MM.1S (cell line): ENCODE results near the gene OR51V1.

Source experiments
- DNase-seq: peaks from one replicate; pipeline ENCODE4 v3.0.0-alpha.2; 2015
- H2AFZ ChIP-seq: fragments of 300-600 bp; sonication (generic); 2 replicates; pipeline ENCODE4 v1.6.0; 2016; ENCODE audit warnings: antibody characterized with exemption, low read length
- H3F3A ChIP-seq: fragments of 300-600 bp; sonication (generic); 2 replicates; pipeline ENCODE4 v1.6.1; 2016; ENCODE audit warnings: mild to moderate bottlenecking, antibody characterized with exemption, low read length, moderate library complexity, mixed read lengths; ENCODE audit not compliant: insufficient read depth
- H3K27ac ChIP-seq: fragments of 300-600 bp; sonication (generic); 2 replicates; pipeline ENCODE4 v1.5.1; 2016; ENCODE audit warnings: mild to moderate bottlenecking, low read length
- H3K27me3 ChIP-seq: fragments of 300-600 bp; sonication (generic); replicated peaks from 2 replicates; pipeline ENCODE4 v1.6.0; 2016; ENCODE audit warnings: low read length; ENCODE audit not compliant: insufficient read depth
- H3K36me3 ChIP-seq: fragments of 300-600 bp; sonication (generic); replicated peaks from 2 replicates; pipeline ENCODE4 v1.6.1; 2016; ENCODE audit warnings: mild to moderate bottlenecking, low read length, mixed read lengths; ENCODE audit not compliant: insufficient read depth
- H3K4me1 ChIP-seq: fragments of 300-600 bp; sonication (generic); 2 replicates; pipeline ENCODE4 v1.6.1; 2016; ENCODE audit warnings: low read length, mixed read lengths
- H3K4me2 ChIP-seq: fragments of 300-600 bp; sonication (generic); 2 replicates; pipeline ENCODE4 v1.6.0; 2016; ENCODE audit warnings: low read depth, low read length
- H3K4me3 ChIP-seq: fragments of 300-600 bp; sonication (generic); 2 replicates; pipeline ENCODE4 v1.5.1; 2016; ENCODE audit warnings: low read length, mixed read lengths
- H3K79me2 ChIP-seq: fragments of 300-600 bp; sonication (generic); 2 replicates; pipeline ENCODE4 v1.6.1; 2016; ENCODE audit warnings: mixed run types, low read length, mixed read lengths
- H3K9ac ChIP-seq: fragments of 300-600 bp; sonication (generic); 2 replicates; pipeline ENCODE4 v1.6.1; 2016; ENCODE audit warnings: low read length, mixed read lengths
- H3K9me2 ChIP-seq: fragments of 300-600 bp; sonication (generic); replicated peaks from 2 replicates; pipeline ENCODE4 v1.6.1; 2016; ENCODE audit warnings: mild to moderate bottlenecking, low read length, mixed read lengths; ENCODE audit not compliant: insufficient read depth
- H3K9me3 ChIP-seq: fragments of 300-600 bp; sonication (generic); replicated peaks from 2 replicates; pipeline ENCODE4 v1.6.1; 2016; ENCODE audit warnings: mild to moderate bottlenecking, low read length, mixed read lengths; ENCODE audit not compliant: insufficient read depth
- H4K20me1 ChIP-seq: fragments of 300-600 bp; sonication (generic); 2 replicates; pipeline ENCODE4 v1.6.1; 2016; ENCODE audit warnings: mild to moderate bottlenecking, low read length, moderate library complexity, mixed read lengths; ENCODE audit not compliant: insufficient read depth
- EZH2 ChIP-seq: fragments of 300-600 bp; sonication (generic); optimal IDR thresholded peaks from 2 replicates; pipeline ENCODE3; 2017; ENCODE audit warnings: low read depth, mild to moderate bottlenecking, antibody characterized with exemption, low read length, mixed read lengths
- EZH2phosphoT487 ChIP-seq: fragments of 300-600 bp; sonication (generic); IDR thresholded peaks from 2 replicates; pipeline ENCODE4 v1.6.1; 2018; ENCODE audit warnings: antibody characterized with exemption, low read length
- TF ChIP-seq, protein P1 (sequence below): fragments of 300-600 bp; sonication (generic); IDR thresholded peaks from 2 replicates; pipeline ENCODE4 v1.5.1; 2016; ENCODE audit warnings: antibody characterized with exemption, low read length, mixed read lengths

Gene OR51V1

DNA sequence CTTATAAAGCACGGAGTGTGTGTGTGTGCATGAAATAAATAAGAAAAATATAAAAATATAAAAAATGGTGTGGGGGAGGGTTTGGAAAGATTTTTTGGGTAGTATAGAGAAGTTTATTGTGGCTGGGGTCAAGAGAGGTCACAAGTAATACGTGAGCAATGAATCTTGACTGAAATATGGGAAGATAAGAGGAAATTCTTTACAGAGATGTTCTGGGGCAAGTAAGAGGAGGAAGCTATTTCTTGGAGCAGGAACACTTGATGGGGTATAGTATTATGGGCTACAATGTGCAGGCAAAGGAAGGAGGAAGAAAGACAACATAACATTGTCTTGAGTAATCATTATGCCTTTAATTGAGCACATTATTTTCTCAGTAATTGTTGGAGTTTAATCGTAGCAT is 31.7 kb upstream of the OR51V1 start:
- Histone ChIP-seq H3K27ac (no peak overlapping the region), H3K4me1 (peaks cover 60% of the 10 kb centered on the region), H3K36me3 (no peaks in the 10 kb centered on the region), H3K4me2 (0 out of 2 replicates have a peak overlapping the region, but pooled peaks have one; percentile 59), H3K79me2 (peaks cover 7% of the 10 kb centered on the region), H3K9me3 (no peaks in the 10 kb centered on the region), H3F3A (peaks cover 46% of the 10 kb centered on the region), H3K4me3 (no peak overlapping the region), H3K9ac (no peak overlapping the region), H4K20me1 (no peaks in the 10 kb centered on the region), H3K27me3 (no peaks in the 10 kb centered on the region), H3K9me2 (no peaks in the 10 kb centered on the region), H2AFZ (no peak overlapping the region)
- no peak for DNase-seq
- no peak for TF ChIP-seq EZH2

DNA sequence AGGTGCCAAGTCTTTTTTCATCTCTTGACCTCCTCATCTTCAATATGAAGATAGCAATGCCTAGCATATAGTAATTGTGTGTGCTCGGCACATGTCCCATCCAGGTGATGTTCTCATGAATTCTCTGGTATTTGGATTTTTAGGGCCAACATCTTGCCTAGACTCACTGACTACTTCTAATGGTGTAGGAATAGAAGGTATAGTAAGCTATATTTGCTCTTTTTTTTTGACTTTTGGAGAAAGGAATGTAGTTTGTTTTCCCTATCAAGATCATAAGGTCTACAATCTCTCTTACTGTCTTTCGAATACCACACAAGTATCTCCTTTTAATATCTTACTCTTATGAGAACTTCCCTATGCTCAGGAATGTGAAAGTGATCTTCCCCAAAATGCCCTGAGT is 30.6 kb upstream of the OR51V1 start:
- no peak overlapping the region for H3K9ac ChIP-seq
- no peaks in the 10 kb centered on the region for H3K9me3 ChIP-seq
- H3K4me3 ChIP-seq: no peak overlapping the region
- H3K27ac ChIP-seq: peak overlapping the region; percentile 89; the same call in 1 of the 2 replicates
- H3F3A ChIP-seq: peaks cover 46% of the 10 kb centered on the region
- peaks cover 65% of the 10 kb centered on the region for H3K4me1 ChIP-seq
- H3K79me2 ChIP-seq: peaks cover 7% of the 10 kb centered on the region
- no peaks in the 10 kb centered on the region for H4K20me1 ChIP-seq
- no peak overlapping the region for H2AFZ ChIP-seq
- no peak for DNase-seq
- no peak for TF ChIP-seq EZH2
- TF ChIP-seq, protein P1, sequence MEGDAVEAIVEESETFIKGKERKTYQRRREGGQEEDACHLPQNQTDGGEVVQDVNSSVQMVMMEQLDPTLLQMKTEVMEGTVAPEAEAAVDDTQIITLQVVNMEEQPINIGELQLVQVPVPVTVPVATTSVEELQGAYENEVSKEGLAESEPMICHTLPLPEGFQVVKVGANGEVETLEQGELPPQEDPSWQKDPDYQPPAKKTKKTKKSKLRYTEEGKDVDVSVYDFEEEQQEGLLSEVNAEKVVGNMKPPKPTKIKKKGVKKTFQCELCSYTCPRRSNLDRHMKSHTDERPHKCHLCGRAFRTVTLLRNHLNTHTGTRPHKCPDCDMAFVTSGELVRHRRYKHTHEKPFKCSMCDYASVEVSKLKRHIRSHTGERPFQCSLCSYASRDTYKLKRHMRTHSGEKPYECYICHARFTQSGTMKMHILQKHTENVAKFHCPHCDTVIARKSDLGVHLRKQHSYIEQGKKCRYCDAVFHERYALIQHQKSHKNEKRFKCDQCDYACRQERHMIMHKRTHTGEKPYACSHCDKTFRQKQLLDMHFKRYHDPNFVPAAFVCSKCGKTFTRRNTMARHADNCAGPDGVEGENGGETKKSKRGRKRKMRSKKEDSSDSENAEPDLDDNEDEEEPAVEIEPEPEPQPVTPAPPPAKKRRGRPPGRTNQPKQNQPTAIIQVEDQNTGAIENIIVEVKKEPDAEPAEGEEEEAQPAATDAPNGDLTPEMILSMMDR: no peak
- no peak for TF ChIP-seq EZH2phosphoT487
- no peaks in the 10 kb centered on the region for H3K9me2 ChIP-seq
- peak overlapping the region; percentile 63 for H3K4me2 ChIP-seq
- H3K36me3 ChIP-seq: no peaks in the 10 kb centered on the region
- no peaks in the 10 kb centered on the region for H3K27me3 ChIP-seq

DNA sequence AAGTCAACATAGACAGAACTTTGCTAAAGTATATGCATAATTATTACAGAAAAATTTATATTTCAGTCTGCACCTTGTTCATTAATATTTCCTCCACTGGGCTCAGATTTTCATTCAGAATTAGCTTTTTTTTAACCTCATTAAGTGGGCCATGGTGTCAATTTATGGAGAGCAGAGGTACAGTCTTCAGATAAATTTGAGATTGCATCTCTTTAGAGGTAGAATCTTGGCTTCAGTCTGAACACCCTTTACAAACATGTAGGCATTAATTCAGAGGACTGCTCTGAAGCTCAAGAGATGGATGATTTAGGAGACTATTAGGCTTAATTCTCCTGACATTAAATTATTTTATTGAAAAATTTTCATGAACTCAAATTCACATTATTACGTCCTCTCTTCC is 29.8 kb upstream of the OR51V1 start:
- Histone ChIP-seq H2AFZ (peak overlapping the region; percentile 25; the same call in 1 of the 2 replicates), H3K36me3 (no peaks in the 10 kb centered on the region), H4K20me1 (no peaks in the 10 kb centered on the region), H3K9me2 (no peaks in the 10 kb centered on the region), H3K4me3 (peak overlapping the region; percentile 27; the same call in 1 of the 2 replicates), H3K4me1 (peaks cover 60% of the 10 kb centered on the region), H3K9ac (peak overlapping the region; percentile 36; the same call in 1 of the 2 replicates), H3K79me2 (peaks cover 7% of the 10 kb centered on the region), H3K4me2 (peak overlapping the region; percentile 63), H3F3A (peaks cover 46% of the 10 kb centered on the region), H3K27ac (peak overlapping the region; percentile 89), H3K27me3 (no peaks in the 10 kb centered on the region), H3K9me3 (no peaks in the 10 kb centered on the region)
- TF ChIP-seq EZH2phosphoT487: no peak
- TF ChIP-seq, protein P1: no peak
- no peak for TF ChIP-seq EZH2
- no peak for DNase-seq

DNA sequence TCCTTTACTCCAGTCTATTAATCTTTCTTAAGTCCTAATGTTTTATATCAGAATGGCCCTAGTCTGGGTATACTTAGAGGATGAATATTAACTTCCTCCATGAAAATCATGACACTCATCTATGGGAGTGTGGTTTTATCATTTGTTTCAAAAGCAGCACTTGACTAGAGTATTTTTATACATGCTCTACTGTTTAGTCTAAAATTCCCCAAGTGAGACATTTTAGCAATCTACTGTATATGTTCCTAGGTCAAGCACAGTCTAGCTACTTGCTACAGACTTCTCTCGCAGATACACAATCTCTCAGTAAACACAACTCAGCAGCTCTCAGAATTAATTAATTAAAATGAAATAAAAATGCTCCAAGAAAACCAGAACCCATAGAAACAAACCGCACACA is 29.3 kb upstream of the OR51V1 start:
- TF ChIP-seq EZH2: no peak
- TF ChIP-seq, protein P1: no peak
- no peak for TF ChIP-seq EZH2phosphoT487

More for the DNA sequence above, 29.3 kb upstream of the OR51V1 start:
- peaks cover 7% of the 10 kb centered on the region for H3K79me2 ChIP-seq
- no peak overlapping the region for H2AFZ ChIP-seq
- peak overlapping the region; percentile 89 for H3K27ac ChIP-seq
- DNase-seq: no peak
- no peaks in the 10 kb centered on the region for H3K36me3 ChIP-seq
- H3K9me3 ChIP-seq: no peaks in the 10 kb centered on the region
- H3K4me2 ChIP-seq: peak overlapping the region; percentile 63
- no peaks in the 10 kb centered on the region for H3K9me2 ChIP-seq
- peak overlapping the region; percentile 27 for H3K4me3 ChIP-seq
- peaks cover 57% of the 10 kb centered on the region for H3K4me1 ChIP-seq
- H4K20me1 ChIP-seq: no peaks in the 10 kb centered on the region
- peak overlapping the region; percentile 36; the same call in 1 of the 2 replicates for H3K9ac ChIP-seq
- H3K27me3 ChIP-seq: no peaks in the 10 kb centered on the region
- peaks cover 46% of the 10 kb centered on the region for H3F3A ChIP-seq
